Duodenal mucosa (tissue), 2 donors: ENCODE results near the gene ADARB2.

ENCODE experiments used
- H3K27ac ChIP-seq: one replicate; pipeline ENCODE4 v1.7.0; 2013; ENCODE audit warnings: low read depth, low read length
- H3K27me3 ChIP-seq, 2 donors: one replicate each; pipeline ENCODE4 v1.7.0; 2013; ENCODE audit warnings: low read length in 2 of 2, control low read depth in 1 of 2; ENCODE audit not compliant: insufficient read depth in 2 of 2, control insufficient read depth in 1 of 2
- H3K36me3 ChIP-seq, 2 donors: one replicate each; pipeline ENCODE4 v1.7.0; 2013; ENCODE audit warnings: low read length in 2 of 2, control low read depth in 1 of 2; ENCODE audit not compliant: insufficient read depth in 2 of 2, control insufficient read depth in 1 of 2
- H3K4me1 ChIP-seq, 2 donors: one replicate each; pipeline ENCODE4 v1.7.0; 2013; ENCODE audit warnings: low read length in 2 of 2, control low read depth in 1 of 2; ENCODE audit not compliant: insufficient read depth in 2 of 2, control insufficient read depth in 1 of 2
- H3K4me3 ChIP-seq, 2 donors: one replicate each; pipeline ENCODE4 v1.7.0; 2013; ENCODE audit warnings: low read length in 2 of 2, low read depth in 1 of 2
- H3K9ac ChIP-seq, 2 donors: one replicate each; pipeline ENCODE4 v1.7.0; 2013; ENCODE audit warnings: low read length in 2 of 2, low read depth in 1 of 2
- H3K9me3 ChIP-seq, 2 donors: one replicate each; pipeline ENCODE4 v1.7.0; 2013; ENCODE audit warnings: low read length in 2 of 2, control low read depth in 1 of 2; ENCODE audit not compliant: control insufficient read depth in 1 of 2

Gene ADARB2

DNA sequence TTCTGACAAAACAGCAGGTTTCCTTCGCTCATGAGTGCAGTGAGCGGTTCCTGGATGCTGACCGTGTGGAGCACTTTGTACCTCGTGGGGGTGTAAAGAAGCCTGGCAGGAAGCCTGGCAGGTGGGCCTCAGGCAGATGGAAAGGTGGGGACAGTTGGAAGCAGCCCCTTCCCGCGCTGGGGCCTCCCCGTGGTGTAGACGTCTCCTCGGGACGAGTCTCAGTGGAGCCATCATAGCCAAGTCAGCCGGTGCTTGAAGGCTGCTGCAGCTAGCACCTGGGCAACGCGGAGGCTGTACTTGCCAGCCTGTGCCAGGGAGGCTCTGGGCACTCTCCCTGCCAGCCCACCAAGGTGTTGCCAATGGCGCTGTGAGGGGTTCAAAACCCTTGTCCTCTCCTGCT is 526.7 kb downstream of the ADARB2 start:
- Histone ChIP-seq H3K36me3 (no peaks in the 10 kb centered on the region), H3K4me3 (no peak overlapping the region), H3K27me3 (peaks cover 0 to 4% of the 10 kb centered on the region in 2 donors), H3K27ac (no peak overlapping the region), H3K9ac (no peak overlapping the region), H3K4me1 (no peaks in the 10 kb centered on the region), H3K9me3 (no peaks in the 10 kb centered on the region)

DNA sequence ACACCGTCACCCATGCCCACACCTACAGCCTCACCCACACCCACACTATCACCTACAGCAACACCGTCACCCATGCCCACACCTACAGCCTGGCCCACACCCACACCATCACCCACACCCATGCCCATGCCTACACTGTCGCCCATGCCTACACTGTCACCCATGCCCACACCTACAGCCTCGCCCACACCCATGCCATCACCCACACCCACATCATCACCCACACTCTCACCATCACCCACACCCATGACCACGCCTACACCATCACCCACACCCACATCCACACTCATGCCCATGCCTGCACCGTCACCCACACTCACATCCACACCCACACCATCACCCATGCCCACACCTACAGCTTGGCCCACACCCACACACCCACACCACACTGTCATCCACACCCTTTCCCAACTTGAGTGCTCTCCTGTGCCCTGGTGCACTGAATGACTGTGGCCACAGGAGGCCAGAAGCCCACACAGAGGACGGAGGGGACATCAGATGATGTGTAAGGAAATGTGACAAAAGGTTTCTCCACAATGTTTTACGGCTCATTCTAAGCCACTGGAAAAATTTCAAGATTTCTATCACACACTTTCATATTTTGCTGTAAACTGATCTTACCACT is 527.9 kb downstream of the ADARB2 start:
- Histone ChIP-seq H3K4me3 (no peak overlapping the region), H3K36me3 (no peaks in the 10 kb centered on the region), H3K4me1 (no peaks in the 10 kb centered on the region), H3K27me3 (peaks cover 0 to 4% of the 10 kb centered on the region in 2 donors), H3K9me3 (no peaks in the 10 kb centered on the region), H3K9ac (no peak overlapping the region), H3K27ac (no peak overlapping the region)

DNA sequence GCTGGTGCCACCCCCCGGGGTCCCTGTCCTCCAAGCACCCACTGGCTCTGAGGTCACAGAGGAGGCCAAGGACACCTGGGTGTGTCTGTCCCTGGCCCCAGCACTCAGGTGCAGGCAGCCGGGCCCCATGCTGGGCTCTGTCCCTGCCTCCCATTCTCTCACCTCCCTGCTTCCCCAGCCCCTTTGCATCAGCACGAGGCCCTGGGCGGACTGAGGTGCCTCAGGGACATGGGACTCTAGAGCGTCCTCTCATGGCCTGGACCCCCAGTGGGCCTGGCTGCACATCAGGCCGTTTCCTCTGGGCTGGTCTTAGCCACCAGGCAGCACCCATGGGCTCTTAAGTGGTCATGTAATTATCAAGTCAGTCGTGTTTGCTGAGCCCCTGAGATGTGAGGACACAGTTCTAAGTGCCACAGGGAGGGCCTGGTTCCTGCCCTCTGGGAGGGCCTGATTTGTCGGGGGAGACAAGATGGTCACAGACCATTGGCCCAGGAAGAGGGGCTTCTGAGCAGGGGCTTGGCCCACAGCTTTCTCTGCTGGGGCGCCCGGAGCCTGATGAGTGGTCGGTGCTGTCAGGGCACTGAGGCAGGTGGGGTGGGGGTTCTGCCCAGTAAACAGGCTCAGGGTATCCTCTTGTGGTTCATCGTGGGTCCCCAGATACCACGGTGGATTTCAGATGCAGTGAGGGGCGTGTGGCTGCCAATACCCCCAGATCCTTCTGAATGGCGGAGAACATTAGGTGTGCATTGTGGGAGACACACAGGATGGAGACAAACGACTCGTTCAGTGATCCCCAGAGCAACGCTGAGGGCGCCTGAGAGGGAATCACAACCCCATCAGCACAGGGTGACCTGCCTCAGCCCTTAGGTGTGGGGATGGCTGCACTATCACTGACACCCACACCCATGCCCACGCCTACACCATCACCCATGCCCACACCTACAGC is 528.7 kb downstream of the ADARB2 start:
- Histone ChIP-seq H3K9me3 (no peaks in the 10 kb centered on the region), H3K9ac (no peak overlapping the region), H3K4me3 (no peak overlapping the region), H3K27me3 (peaks cover 0 to 4% of the 10 kb centered on the region in 2 donors), H3K27ac (no peak overlapping the region), H3K4me1 (no peaks in the 10 kb centered on the region), H3K36me3 (no peaks in the 10 kb centered on the region)

DNA sequence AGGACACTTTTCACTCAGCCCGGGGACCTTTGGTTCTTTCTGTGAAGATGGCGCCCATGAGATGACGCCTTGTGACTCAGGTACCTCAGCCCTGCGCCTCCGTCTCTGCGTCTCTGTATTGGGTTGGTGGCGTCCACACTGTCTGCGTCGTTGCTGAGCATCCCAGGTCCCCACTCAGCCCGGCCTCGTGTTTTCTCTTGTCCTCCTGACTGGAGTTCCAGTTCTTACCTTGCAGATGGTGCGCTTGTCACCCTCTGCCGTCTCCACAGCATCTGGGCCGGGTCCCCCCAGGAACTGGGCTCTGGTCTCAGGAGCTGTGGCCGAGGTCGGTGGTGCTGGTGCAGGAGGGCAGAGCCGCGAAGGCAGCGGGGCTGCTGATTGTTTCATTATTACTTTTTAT is 530.7 kb downstream of the ADARB2 start:
- Histone ChIP-seq H3K9ac (no peak overlapping the region), H3K36me3 (no peaks in the 10 kb centered on the region), H3K9me3 (no peaks in the 10 kb centered on the region), H3K4me3 (no peak overlapping the region), H3K27ac (no peak overlapping the region), H3K4me1 (no peaks in the 10 kb centered on the region), H3K27me3 (peaks cover 0 to 4% of the 10 kb centered on the region in 2 donors)

DNA sequence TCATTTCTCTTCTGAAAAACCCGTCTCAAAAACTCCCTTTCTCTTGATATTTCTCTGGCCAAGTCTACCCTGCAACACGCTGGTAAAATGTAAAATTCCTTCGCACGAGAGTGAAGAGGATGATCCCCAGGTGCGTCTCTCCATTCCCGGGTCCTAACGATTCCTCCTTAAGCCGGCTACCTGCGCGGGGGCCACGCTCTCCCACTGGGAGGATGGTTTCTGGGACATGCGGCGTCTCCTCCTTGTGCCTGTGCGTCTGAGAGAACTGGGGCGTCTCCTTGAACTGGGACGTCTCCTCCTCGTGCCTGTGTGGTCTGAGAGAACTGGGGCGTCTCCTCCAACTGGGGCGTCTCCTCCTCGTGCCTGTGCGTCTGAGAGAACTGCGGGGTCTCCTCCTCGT is 531.2 kb downstream of the ADARB2 start:
- no peaks in the 10 kb centered on the region for H3K4me1 ChIP-seq
- H3K27me3 ChIP-seq: peaks cover 0 to 4% of the 10 kb centered on the region in 2 donors
- H3K9me3 ChIP-seq: no peaks in the 10 kb centered on the region
- no peaks in the 10 kb centered on the region for H3K36me3 ChIP-seq
- no peak overlapping the region for H3K4me3 ChIP-seq
- no peak overlapping the region for H3K9ac ChIP-seq
- H3K27ac ChIP-seq: no peak overlapping the region

DNA sequence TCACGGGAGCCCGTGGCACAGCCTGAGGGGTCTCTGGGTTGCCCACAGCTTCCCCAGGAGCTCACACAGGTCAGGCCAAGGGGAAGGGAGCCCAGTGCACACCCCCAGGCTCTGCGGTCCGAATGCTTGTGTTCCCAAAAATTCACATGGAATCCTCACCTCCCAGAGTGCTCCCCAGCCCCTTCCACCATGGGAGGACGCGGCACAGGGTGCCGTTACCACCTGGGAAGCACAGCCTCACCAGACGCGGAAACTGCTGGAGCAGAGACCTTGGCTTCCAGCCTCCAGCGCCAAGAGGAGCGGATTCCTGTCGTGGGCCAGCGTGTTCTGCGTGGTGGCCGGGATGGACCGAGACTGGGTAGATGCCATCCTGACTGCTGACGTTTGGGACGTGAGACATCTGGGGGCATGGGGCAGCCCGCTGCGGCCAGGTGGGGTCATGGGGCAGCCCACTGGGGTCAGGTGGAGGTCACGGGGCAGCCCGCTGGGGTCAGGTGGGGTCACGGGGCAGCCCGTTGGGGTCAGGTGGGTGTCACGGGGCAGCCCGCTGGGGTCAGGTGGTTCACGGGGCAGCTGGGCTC is 531.8 kb downstream of the ADARB2 start:
- no peaks in the 10 kb centered on the region for H3K9me3 ChIP-seq
- H3K27ac ChIP-seq: no peak overlapping the region
- no peak overlapping the region for H3K4me3 ChIP-seq
- H3K27me3 ChIP-seq: peaks cover 0 to 4% of the 10 kb centered on the region in 2 donors
- no peaks in the 10 kb centered on the region for H3K36me3 ChIP-seq
- H3K9ac ChIP-seq: no peak overlapping the region
- no peaks in the 10 kb centered on the region for H3K4me1 ChIP-seq

DNA sequence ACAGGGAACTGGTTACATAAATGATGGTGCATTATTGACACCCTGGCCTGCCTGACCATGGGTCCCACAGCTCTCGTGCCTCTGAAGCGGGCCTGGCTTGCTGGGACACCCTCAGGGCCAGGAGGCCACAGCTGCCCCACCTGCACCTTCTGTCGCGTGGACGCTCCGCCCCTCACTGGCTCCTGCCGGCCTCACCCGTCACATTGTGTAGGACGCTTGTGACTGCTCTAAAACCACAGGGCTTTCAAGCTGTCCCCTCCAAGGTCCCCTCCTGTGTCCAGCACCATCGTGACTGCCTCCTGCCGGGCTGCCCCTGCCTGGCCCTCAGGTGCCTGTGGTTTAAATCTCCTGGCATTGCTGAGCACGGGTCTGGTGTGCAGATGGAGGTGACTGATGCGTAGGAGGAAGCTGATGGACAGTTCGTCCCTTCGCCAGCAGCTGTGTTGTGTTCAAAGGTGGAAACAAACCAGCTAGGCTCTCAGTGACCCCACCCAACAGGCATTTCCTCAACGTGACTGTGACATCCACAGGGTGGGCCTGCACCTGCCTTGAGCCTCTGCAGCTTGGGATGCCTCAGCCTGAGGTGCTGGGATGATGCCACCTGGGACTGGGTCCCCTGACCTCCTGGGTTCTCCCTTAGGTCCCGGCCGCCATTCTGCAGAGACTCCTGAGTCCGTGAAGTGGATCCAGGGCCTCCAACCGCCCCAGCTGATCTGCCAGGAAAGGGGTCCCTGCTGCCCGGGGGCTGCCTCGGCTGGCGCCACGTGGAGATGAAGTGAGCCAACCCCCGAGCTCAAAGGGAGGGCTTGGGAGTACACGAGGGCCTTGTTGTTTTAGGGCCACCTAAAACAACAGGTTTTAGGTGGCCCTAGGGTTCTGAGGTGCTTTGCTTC is 532.6 kb downstream of the ADARB2 start:
- no peak overlapping the region for H3K4me3 ChIP-seq
- H3K9me3 ChIP-seq: no peaks in the 10 kb centered on the region
- H3K36me3 ChIP-seq: no peaks in the 10 kb centered on the region
- H3K9ac ChIP-seq: no peak overlapping the region
- no peaks in the 10 kb centered on the region for H3K4me1 ChIP-seq
- no peak overlapping the region for H3K27ac ChIP-seq
- peaks cover 0 to 4% of the 10 kb centered on the region in 2 donors for H3K27me3 ChIP-seq

DNA sequence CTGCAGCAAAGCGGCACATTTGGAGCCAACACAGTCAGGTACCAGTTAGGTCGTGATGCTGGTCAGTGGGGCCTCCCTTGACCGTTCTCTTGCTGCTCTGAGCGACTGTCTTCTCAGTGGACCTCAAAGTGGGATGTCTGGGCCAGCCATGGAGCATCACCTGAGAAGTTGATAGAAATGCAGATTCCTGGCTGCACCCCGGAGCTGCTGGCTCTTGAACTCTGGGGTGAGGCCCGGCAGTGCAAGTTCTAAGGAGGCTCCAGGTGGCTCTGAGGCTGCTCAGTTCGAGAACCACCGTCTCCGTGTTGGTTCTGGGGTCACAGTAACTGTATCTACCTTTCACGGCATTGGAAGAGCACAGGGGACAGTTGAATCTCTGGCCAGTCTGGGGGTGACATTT is 533.6 kb downstream of the ADARB2 start:
- Histone ChIP-seq H3K9ac (no peak overlapping the region), H3K27ac (no peak overlapping the region), H3K27me3 (no peaks in the 10 kb centered on the region), H3K4me3 (no peak overlapping the region), H3K4me1 (peaks cover 5 to 6% of the 10 kb centered on the region in 2 donors), H3K36me3 (no peaks in the 10 kb centered on the region), H3K9me3 (no peaks in the 10 kb centered on the region)

DNA sequence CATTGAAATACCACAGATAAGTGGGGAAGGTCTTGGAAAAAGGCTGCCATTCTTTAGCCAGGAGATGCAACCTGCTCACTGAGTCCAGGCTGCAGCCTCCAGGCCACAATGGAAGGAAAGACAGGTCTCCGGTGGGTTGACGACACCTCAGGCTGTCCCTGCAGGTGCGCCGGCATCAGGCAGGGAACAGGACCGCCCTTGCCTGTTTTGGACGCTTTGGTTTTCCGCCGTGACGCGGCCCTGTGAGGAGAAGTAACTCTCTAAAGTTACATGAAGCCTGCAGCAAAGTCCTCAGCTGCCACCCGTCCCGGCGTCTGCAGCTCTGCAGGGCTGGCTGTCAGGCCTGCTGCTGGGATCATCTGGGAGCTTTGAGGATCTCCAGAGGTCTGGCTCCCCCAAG is 534.1 kb downstream of the ADARB2 start:
- Histone ChIP-seq H3K36me3 (no peaks in the 10 kb centered on the region), H3K4me1 (peaks cover 9 to 11% of the 10 kb centered on the region in 2 donors), H3K27ac (no peak overlapping the region), H3K27me3 (no peaks in the 10 kb centered on the region), H3K4me3 (no peak overlapping the region), H3K9ac (no peak overlapping the region), H3K9me3 (no peaks in the 10 kb centered on the region)
